ENCODE measurements around the gene POTEM. TPM values are rescaled to one million over a fixed set of nuclear protein-coding genes. Genes with fewer than 3 reads are reported as not detected.
A peak's percentile ranks its signal among the peaks of the same experiment; 100 is the strongest.
"Not testable (repeated sequence)": the region's sequence is repeated elsewhere in the genome, so short reads cannot be mapped to it uniquely, and the experiment has no call there.

POTEM gene
- total and polyA plus RNA-seq, 2 of the 13 experiments (the other 11 are each of a cell fraction or from before 2014, with no cell fraction given) = not detected

- BruUV-seq (replicated peaks); H3K9me3 ChIP-seq (ENCODE audit: low read length); H3K79me2 ChIP-seq (ENCODE audit: insufficient read depth, low read length); in situ Hi-C loops (cut with HindIII; ENCODE audit: extremely low pct_ligation_motif_present, low pct_unique_long_range_greater_than_20kb); intact Hi-C loops (cut with micrococcal nuclease; ENCODE audit: unreplicated experiment); DNase-seq (ENCODE audit: low spot score); H2AFZ ChIP-seq (ENCODE audit: low read length); FAIRE-seq; H3K36me3 ChIP-seq (replicated peaks in 1 of 2; ENCODE audit: control insufficient read depth in 1 of 2, insufficient read depth in 2 of 2, low read length in 2 of 2); H3K4me1 ChIP-seq (ENCODE audit: insufficient read depth, low read length); H3K4me2 ChIP-seq (ENCODE audit: low read depth, low read length); H3K4me3 ChIP-seq (replicated peaks in 1 of 3; ENCODE audit: insufficient read depth in 1 of 3, low read depth in 2 of 3, low read length in 3 of 3); H3K27ac ChIP-seq (ENCODE audit: extremely low read length, insufficient read depth, low read length); POLR2A ChIA-PET; CTCF ChIA-PET (ENCODE audit: low intra/inter-chr PET ratio, low total read pairs); H4K20me1 ChIP-seq (ENCODE audit: insufficient read depth, low read length); H3K9ac ChIP-seq (ENCODE audit: insufficient read depth, low read depth, low read length); H3K27me3 ChIP-seq (ENCODE audit: control insufficient read depth in 1 of 2, insufficient read depth in 2 of 2, low read length in 2 of 2): not testable (repeated sequence)
- WGBS (ENCODE audit: low lambda C conversion rate) = 76% methylated on average over 9 of the region's 28 CpGs
- peak; percentile 26; the same call in 1 of the 3 replicates for ATAC-seq
Observed at GRCh38 chr14:19038060-19038664, 70.9 kb downstream of the POTEM start.

GRCh38 chr14:19038785-19039184, 71.6 kb downstream of the POTEM start:
- not testable (repeated sequence) for DNase-seq (ENCODE audit: low spot score)
- no CpG with 5 or more reads among the region's 15 CpGs for WGBS (ENCODE audit: low lambda C conversion rate)

GRCh38 chr14:19043384-19043783, 76.2 kb downstream of the POTEM start:
- H3K27ac ChIP-seq (ENCODE audit: extremely low read length, insufficient read depth, low read length); CTCF ChIA-PET (ENCODE audit: low intra/inter-chr PET ratio, low total read pairs); H3K4me1 ChIP-seq (ENCODE audit: insufficient read depth, low read length); H3K4me3 ChIP-seq (replicated peaks in 1 of 3; ENCODE audit: insufficient read depth in 1 of 3, low read depth in 2 of 3, low read length in 3 of 3); H2AFZ ChIP-seq (ENCODE audit: low read length); DNase-seq (ENCODE audit: low spot score); POLR2A ChIA-PET; H3K79me2 ChIP-seq (ENCODE audit: insufficient read depth, low read length); H4K20me1 ChIP-seq (ENCODE audit: insufficient read depth, low read length); BruUV-seq (replicated peaks); H3K36me3 ChIP-seq (replicated peaks in 1 of 2; ENCODE audit: control insufficient read depth in 1 of 2, insufficient read depth in 2 of 2, low read length in 2 of 2); H3K4me2 ChIP-seq (ENCODE audit: low read depth, low read length); H3K9ac ChIP-seq (ENCODE audit: insufficient read depth, low read depth, low read length); FAIRE-seq; ATAC-seq; H3K27me3 ChIP-seq (ENCODE audit: control insufficient read depth in 1 of 2, insufficient read depth in 2 of 2, low read length in 2 of 2); in situ Hi-C loops (cut with HindIII; ENCODE audit: extremely low pct_ligation_motif_present, low pct_unique_long_range_greater_than_20kb); intact Hi-C loops (cut with micrococcal nuclease; ENCODE audit: unreplicated experiment); H3K9me3 ChIP-seq (ENCODE audit: low read length): not testable (repeated sequence)
- 32% methylated on average over 2 of the region's 2 CpGs for WGBS (ENCODE audit: low lambda C conversion rate)

More at GRCh38 chr14:19038785-19039184, 71.6 kb downstream of the POTEM start:
- CTCF ChIA-PET (ENCODE audit: low intra/inter-chr PET ratio, low total read pairs); in situ Hi-C loops (cut with HindIII; ENCODE audit: extremely low pct_ligation_motif_present, low pct_unique_long_range_greater_than_20kb); H3K4me2 ChIP-seq (ENCODE audit: low read depth, low read length); H3K27ac ChIP-seq (ENCODE audit: extremely low read length, insufficient read depth, low read length); H3K4me1 ChIP-seq (ENCODE audit: insufficient read depth, low read length); H3K9ac ChIP-seq (ENCODE audit: insufficient read depth, low read depth, low read length); H3K4me3 ChIP-seq (replicated peaks in 1 of 3; ENCODE audit: insufficient read depth in 1 of 3, low read depth in 2 of 3, low read length in 3 of 3); H2AFZ ChIP-seq (ENCODE audit: low read length); BruUV-seq (replicated peaks); H3K79me2 ChIP-seq (ENCODE audit: insufficient read depth, low read length); H3K36me3 ChIP-seq (replicated peaks in 1 of 2; ENCODE audit: control insufficient read depth in 1 of 2, insufficient read depth in 2 of 2, low read length in 2 of 2); H4K20me1 ChIP-seq (ENCODE audit: insufficient read depth, low read length); H3K9me3 ChIP-seq (ENCODE audit: low read length); ATAC-seq; H3K27me3 ChIP-seq (ENCODE audit: control insufficient read depth in 1 of 2, insufficient read depth in 2 of 2, low read length in 2 of 2); intact Hi-C loops (cut with micrococcal nuclease; ENCODE audit: unreplicated experiment); POLR2A ChIA-PET; FAIRE-seq: not testable (repeated sequence)

Small RNA genes lying within 50 kb of the gene (small RNA-seq; reads per million reads assigned to genes)
- 0 reads per million in 3 experiments for gene RNU6-1239P (ENCODE audit: insufficient read depth in 2 of 3, insufficient read length in 3 of 3, low read depth in 2 of 3, low replicate concordance in 1 of 3)
